GM12878 (cell line): Measurements from ENCODE around the gene STRC. TPM values are rescaled to one million over a fixed set of nuclear protein-coding genes. Genes with fewer than 3 reads are reported as not detected.

Experiments
- ATAC-seq: fragments of 200-7000 bp; cut with Tn5 transposase; 3 replicates; pipeline ENCODE4 v1.9.1; 2020; ENCODE audit warnings: mild to moderate bottlenecking, moderate library complexity
- BruUV-seq: library from RNA; stranded (reverse); fragments of 400-500 nt; replicated peaks from 2 replicates; lab custom pipeline; 2021; lab: Mats Ljungman, UMichigan
- CTCF ChIA-PET: fragments of 300-600 bp; sonication (Branson Sonifier 250); formaldehyde crosslinking; extraction: SDS; loops from one replicate; lab custom pipeline; 2021; ENCODE audit warnings: inconsistent platforms; lab: Yijun Ruan, JAX
- POLR2A ChIA-PET: fragments of 350-600 bp; formaldehyde crosslinking; extraction: SDS; loops from one replicate; lab custom pipeline; 2021; ENCODE audit warnings: inconsistent platforms; lab: Charles Lee
- RAD21 ChIA-PET: fragments of 300-600 bp; sonication (Branson Sonifier 250); formaldehyde crosslinking; loops from one replicate; lab custom pipeline; 2023; ENCODE audit warnings: antibody characterized with exemption; ENCODE audit not compliant: unreplicated experiment; lab: Charles Lee
- SMC1A ChIA-PET: fragments of 300-600 bp; sonication (Branson Sonifier 250); formaldehyde crosslinking; loops from one replicate; lab custom pipeline; 2023; ENCODE audit not compliant: unreplicated experiment, uncharacterized antibody; lab: Charles Lee
- DNase-seq: peaks from one replicate; pipeline ENCODE4 v3.0.0-alpha.2; 2011; ENCODE audit warnings: low read depth, low spot score
- FAIRE-seq: peaks from 3 replicates; lab custom pipeline; 2011; peaks lifted over from hg19 to GRCh38; lab: Jason Lieb, UNC
- H2AFZ ChIP-seq: 2 replicates; pipeline ENCODE4 v1.6.0; 2011; ENCODE audit warnings: low read depth, low read length, control low read depth; ENCODE audit not compliant: control insufficient read depth
- H3K27ac ChIP-seq: 2 replicates; pipeline ENCODE4 v1.5.1; 2011; ENCODE audit warnings: control low read depth; ENCODE audit not compliant: control insufficient read depth, insufficient read depth
- H3K27me3 ChIP-seq, 2 experiments: replicated peaks in 1 of 2; 2 replicates each; pipeline versions ENCODE4 v1.6.0 to v1.6.1; 2011; ENCODE audit warnings: low read length in 1 of 2; ENCODE audit not compliant: control insufficient read depth in 2 of 2, insufficient read depth in 2 of 2
- H3K36me3 ChIP-seq, 2 experiments: 2 replicates each; pipeline ENCODE4 v1.5.1; 2011; ENCODE audit warnings: low read length in 1 of 2; ENCODE audit not compliant: control insufficient read depth in 2 of 2, insufficient read depth in 2 of 2
- H3K4me1 ChIP-seq: 2 replicates; pipeline ENCODE4 v1.6.1; 2011; ENCODE audit warnings: mild to moderate bottlenecking, low read length, moderate library complexity, mixed read lengths; ENCODE audit not compliant: control insufficient read depth, insufficient read depth
- H3K4me2 ChIP-seq: 2 replicates; pipeline ENCODE4 v1.6.0; 2011; ENCODE audit warnings: control low read depth; ENCODE audit not compliant: control insufficient read depth, insufficient read depth
- H3K4me3 ChIP-seq: fragments of 200-600 bp; sonication (generic); 2 replicates; pipeline ENCODE4 v1.5.1; 2016
- H3K79me2 ChIP-seq: 2 replicates; pipeline ENCODE4 v1.6.0; 2011; ENCODE audit warnings: low read length; ENCODE audit not compliant: control insufficient read depth, insufficient read depth
- H3K9ac ChIP-seq: 2 replicates; pipeline ENCODE4 v1.8.0; 2011; ENCODE audit warnings: low read length, control low read depth, mixed read lengths; ENCODE audit not compliant: control insufficient read depth, insufficient read depth
- H3K9me3 ChIP-seq: replicated peaks from 3 replicates; pipeline ENCODE4 v1.5.1; 2011; ENCODE audit warnings: mild to moderate bottlenecking, low read length; ENCODE audit not compliant: control insufficient read depth, insufficient read depth
- H4K20me1 ChIP-seq: 2 replicates; pipeline ENCODE4 v1.6.0; 2011; ENCODE audit not compliant: control insufficient read depth, insufficient read depth
- ATF2 ChIP-seq: IDR thresholded peaks from 2 replicates; pipeline ENCODE4 v1.6.1; 2012; ENCODE audit warnings: low read length, inconsistent platforms
- CREB1 ChIP-seq: IDR thresholded peaks from 2 replicates; pipeline ENCODE4 v1.6.1; 2012; ENCODE audit warnings: low read depth, mild to moderate bottlenecking, inconsistent platforms
- EED ChIP-seq: sonication (generic); IDR thresholded peaks from 2 replicates; pipeline ENCODE4 v1.6.1; 2016; ENCODE audit warnings: antibody characterized with exemption, low read depth
- ETV6 ChIP-seq, 2 experiments: fragments of 450-650 bp in 1 of 2; IDR thresholded peaks in 1 of 2; conservative IDR thresholded peaks in 1 of 2; 2 replicates each; pipeline ENCODE4 v1.6.1; 2014; ENCODE audit warnings: antibody characterized with exemption in 1 of 2, borderline replicate concordance in 1 of 2, low read depth in 1 of 2, mild to moderate bottlenecking in 1 of 2, moderate library complexity in 1 of 2
- FOXK2 ChIP-seq: fragments of 450-650 bp; IDR thresholded peaks from 2 replicates; pipeline ENCODE4 v1.6.1; 2017; ENCODE audit warnings: mild to moderate bottlenecking, moderate library complexity
- MTA2 ChIP-seq: fragments of 450-650 bp; IDR thresholded peaks from 2 replicates; pipeline ENCODE4 v1.6.1; 2016; ENCODE audit warnings: low read depth, mild to moderate bottlenecking, moderate library complexity
- MTA3 ChIP-seq: IDR thresholded peaks from 2 replicates; pipeline ENCODE4 v1.6.1; 2012; ENCODE audit warnings: low read length, inconsistent platforms, borderline replicate concordance
- NFIC ChIP-seq: IDR thresholded peaks from 2 replicates; pipeline ENCODE4 v1.6.1; 2012; ENCODE audit warnings: low read depth, mild to moderate bottlenecking, inconsistent platforms, low read length, moderate library complexity
- NKRF ChIP-seq: fragments of 450-650 bp; conservative IDR thresholded peaks from 2 replicates; pipeline ENCODE4 v1.6.1; 2017; ENCODE audit warnings: mild to moderate bottlenecking, moderate library complexity
- NR2C2 ChIP-seq: IDR thresholded peaks from 2 replicates; pipeline ENCODE4 v1.6.1; 2011; ENCODE audit warnings: borderline replicate concordance, low read depth; ENCODE audit not compliant: control insufficient read depth, insufficient read length
- POLR2A ChIP-seq: IDR thresholded peaks from 2 replicates; pipeline ENCODE4 v1.6.1; 2011; ENCODE audit warnings: low read depth, mild to moderate bottlenecking, low read length
- POLR2AphosphoS2 ChIP-seq: IDR thresholded peaks from 2 replicates; pipeline ENCODE4 v1.6.1; 2011; ENCODE audit warnings: low read depth, mild to moderate bottlenecking, low read length, improper control_type of control experiment, moderate library complexity
- SIN3A ChIP-seq: IDR thresholded peaks from 2 replicates; pipeline ENCODE4 v1.6.1; 2012; ENCODE audit warnings: low read depth, low read length, improper control_type of control experiment
- SMAD1 ChIP-seq: fragments of 450-650 bp; IDR thresholded peaks from 2 replicates; pipeline ENCODE4 v1.6.1; 2018; ENCODE audit warnings: mild to moderate bottlenecking, low read depth; ENCODE audit not compliant: partially characterized antibody
- TBL1XR1 ChIP-seq: IDR thresholded peaks from 2 replicates; pipeline ENCODE4 v1.6.1; 2012; ENCODE audit warnings: low read depth, low read length, improper control_type of control experiment
- ZBED1 ChIP-seq: IDR thresholded peaks from 2 replicates; pipeline ENCODE4 v1.6.1; 2016; ENCODE audit warnings: borderline replicate concordance
- ZNF207 ChIP-seq: fragments of 450-650 bp; IDR thresholded peaks from 2 replicates; pipeline ENCODE4 v1.6.1; 2014; ENCODE audit warnings: antibody characterized with exemption, mild to moderate bottlenecking, borderline replicate concordance
- ZNF24 ChIP-seq: fragments of 450-650 bp; IDR thresholded peaks from 2 replicates; pipeline ENCODE4 v1.6.1; 2017; ENCODE audit warnings: antibody characterized with exemption, mild to moderate bottlenecking
- ZNF274 ChIP-seq: IDR thresholded peaks from one replicate; pipeline ENCODE4 v1.8.0; 2011; ENCODE audit not compliant: insufficient read length, insufficient read depth
- WGBS: methylation state at CpG from one replicate; pipeline ENCODE4 v1.1.6; 2016; ENCODE audit warnings: low lambda C conversion rate; ENCODE audit not compliant: insufficient replicate concordance, insufficient coverage; ENCODE audit errors: missing lambda C conversion rate; 5-methylcytosine and 5-hydroxymethylcytosine counted together
- in situ Hi-C: fragments of 300-500 bp; cut with MboI; formaldehyde crosslinking; loops from 9 replicates; pipeline ENCODE4 v1.14.3; 2018; ENCODE audit warnings: mixed read lengths
- intact Hi-C: fragments of 100-400 bp; cut with micrococcal nuclease; formaldehyde crosslinking; loops from one replicate; pipeline ENCODE4 v1.14.2; 2022; ENCODE audit not compliant: unreplicated experiment
- polyA plus RNA-seq, 11 experiments: library from polyadenylated mRNA; depleted of rRNA in 4 of 11; unstranded in 6 of 11; stranded (reverse) in 5 of 11; fragments of >200 nt; fragmentation: Nextera tagmentation in 4 of 11; fragmentation: Illumina TruSeq in 1 of 11; extraction: Ambion mirVana in 4 of 11; extraction: Trizol in 1 of 11; gene quantifications; 1 replicate in 1 of 11; 2 replicates in 10 of 11; pipeline versions ENCODE4 v1.2.1 to v1.2.3, GENCODE V29; 2011 to 2016; ENCODE audit warnings: inconsistent platforms in 2 of 11, missing spikeins in 2 of 11, low read depth in 1 of 11
- total RNA-seq, 4 experiments: library from RNA; depleted of rRNA in 3 of 4; stranded (reverse); fragments of >200 nt in 3 of 4; fragmentation: Illumina TruSeq in 1 of 4; extraction: Trizol in 1 of 4; gene quantifications; 2 replicates each; pipeline versions ENCODE4 v1.2.1 to v1.2.3, GENCODE V29; 2013 to 2021
- TF ChIP-seq, protein P1 (sequence below): fragments of 450-650 bp; formaldehyde crosslinking; IDR thresholded peaks from 2 replicates; pipeline ENCODE4 v1.4.0; 2020; ENCODE audit warnings: mild to moderate bottlenecking, moderate library complexity

Gene STRC
- total and polyA plus RNA-seq, 10 of the 15 experiments (the other 5 are each of a cell fraction or from before 2014, with no cell fraction given), result 0.04 to 0.45 (median 0.21) TPM; not detected in 1

DNA sequence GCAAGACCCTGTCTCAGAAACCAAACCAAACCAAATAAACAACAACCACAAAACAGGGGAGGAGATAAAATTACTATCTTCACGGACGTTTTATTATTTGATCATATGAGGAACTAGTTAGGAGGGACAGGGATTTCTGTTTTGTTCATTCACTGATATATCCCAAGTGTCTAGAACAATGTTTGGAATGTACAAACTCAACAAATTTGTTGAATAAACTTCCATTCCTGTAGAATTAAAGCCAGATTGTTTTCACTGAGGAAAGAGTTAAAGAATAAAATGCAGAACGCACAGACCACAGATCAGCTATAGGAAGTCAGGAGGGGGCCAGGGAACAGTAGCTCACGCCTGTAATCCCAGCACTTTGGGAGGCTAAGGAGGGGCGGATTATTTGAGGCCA is 6.5 kb upstream of the STRC start:
- Histone ChIP-seq H3K79me2 (no peaks in the 10 kb centered on the region), H4K20me1 (no peaks in the 10 kb centered on the region), H2AFZ (no peak overlapping the region), H3K9ac (no peak overlapping the region), H3K27me3 (no peaks in the 10 kb centered on the region; a peak in 1 of 4 replicates), H3K4me1 (no peaks in the 10 kb centered on the region), H3K27ac (no peak overlapping the region), H3K4me3 (no peak overlapping the region), H3K36me3 (no peaks in the 10 kb centered on the region), H3K4me2 (no peak overlapping the region), H3K9me3 (no peaks in the 10 kb centered on the region)
- intact Hi-C loops (no loop called here), in situ Hi-C loops (no loop called here)
- BruUV-seq, result no TSS peak
- DNase-seq (no peak), FAIRE-seq (no peak), ATAC-seq (no peak)
- POLR2A ChIA-PET, result no interaction called here
- RAD21 ChIA-PET, result no interaction called here
- no peak for TF ChIP-seq FOXK2
- no peak for TF ChIP-seq NKRF
- TF ChIP-seq MTA2, result no peak
- no peak for TF ChIP-seq NR2C2
- no peak for TF ChIP-seq ETV6 (conservative IDR thresholded peaks at IDR 0.05 in 1 of 2, IDR thresholded peaks at IDR 0.05 in 1 of 2; ENCODE audit: borderline replicate concordance in 1 of 2, low read depth in 1 of 2)
- TF ChIP-seq, protein P1, sequence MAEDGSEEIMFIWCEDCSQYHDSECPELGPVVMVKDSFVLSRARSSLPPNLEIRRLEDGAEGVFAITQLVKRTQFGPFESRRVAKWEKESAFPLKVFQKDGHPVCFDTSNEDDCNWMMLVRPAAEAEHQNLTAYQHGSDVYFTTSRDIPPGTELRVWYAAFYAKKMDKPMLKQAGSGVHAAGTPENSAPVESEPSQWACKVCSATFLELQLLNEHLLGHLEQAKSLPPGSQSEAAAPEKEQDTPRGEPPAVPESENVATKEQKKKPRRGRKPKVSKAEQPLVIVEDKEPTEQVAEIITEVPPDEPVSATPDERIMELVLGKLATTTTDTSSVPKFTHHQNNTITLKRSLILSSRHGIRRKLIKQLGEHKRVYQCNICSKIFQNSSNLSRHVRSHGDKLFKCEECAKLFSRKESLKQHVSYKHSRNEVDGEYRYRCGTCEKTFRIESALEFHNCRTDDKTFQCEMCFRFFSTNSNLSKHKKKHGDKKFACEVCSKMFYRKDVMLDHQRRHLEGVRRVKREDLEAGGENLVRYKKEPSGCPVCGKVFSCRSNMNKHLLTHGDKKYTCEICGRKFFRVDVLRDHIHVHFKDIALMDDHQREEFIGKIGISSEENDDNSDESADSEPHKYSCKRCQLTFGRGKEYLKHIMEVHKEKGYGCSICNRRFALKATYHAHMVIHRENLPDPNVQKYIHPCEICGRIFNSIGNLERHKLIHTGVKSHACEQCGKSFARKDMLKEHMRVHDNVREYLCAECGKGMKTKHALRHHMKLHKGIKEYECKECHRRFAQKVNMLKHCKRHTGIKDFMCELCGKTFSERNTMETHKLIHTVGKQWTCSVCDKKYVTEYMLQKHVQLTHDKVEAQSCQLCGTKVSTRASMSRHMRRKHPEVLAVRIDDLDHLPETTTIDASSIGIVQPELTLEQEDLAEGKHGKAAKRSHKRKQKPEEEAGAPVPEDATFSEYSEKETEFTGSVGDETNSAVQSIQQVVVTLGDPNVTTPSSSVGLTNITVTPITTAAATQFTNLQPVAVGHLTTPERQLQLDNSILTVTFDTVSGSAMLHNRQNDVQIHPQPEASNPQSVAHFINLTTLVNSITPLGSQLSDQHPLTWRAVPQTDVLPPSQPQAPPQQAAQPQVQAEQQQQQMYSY, result no peak
- no peak for TF ChIP-seq EED
- TF ChIP-seq ATF2, result no peak
- TF ChIP-seq ZNF24, result no peak
- TF ChIP-seq SIN3A, result no peak
- TF ChIP-seq CREB1, result no peak
- TF ChIP-seq NFIC, result no peak
- no peak for TF ChIP-seq MTA3
- TF ChIP-seq ZBED1, result no peak
- TF ChIP-seq ZNF274, result no peak
- no peak for TF ChIP-seq ZNF207
- TF ChIP-seq SMAD1, result no peak
- no peak for TF ChIP-seq POLR2A
- TF ChIP-seq TBL1XR1, result no peak
- no peak for TF ChIP-seq POLR2AphosphoS2
- SMC1A ChIA-PET, result interaction anchor here (0.6 kb wide), 1 partner anchor 162 kb away, joined by 3 read pairs; no protein-coding TSS in a partner anchor
- CTCF ChIA-PET, result no interaction called here
- WGBS, result 3% methylated on average over 5 of the region's 5 CpGs
